ENCODE results near the gene HES4. TPM values are rescaled to one million over a fixed set of nuclear protein-coding genes. Genes with fewer than 3 reads are reported as not detected.
A peak's percentile ranks its signal among the peaks of the same experiment; 100 is the strongest.

Gene HES4
- total and polyA plus RNA-seq, 2 experiments from 2014 or later: 54.4 to 83.6 TPM

GRCh38 chr1:951364-951763 lies 48.5 kb downstream of the HES4 start:
- peaks cover 46% of the 10 kb centered on the region for H3K36me3 ChIP-seq
- DNase-seq (ENCODE audit: low read depth in 1 of 2, low spot score in 1 of 2): peak in 1 of 2 donors; percentile 45
- peak; percentile 51 for TF ChIP-seq CTCF (IDR thresholded peaks at IDR 0.05; ENCODE audit: low read depth, low read length)

DNA sequence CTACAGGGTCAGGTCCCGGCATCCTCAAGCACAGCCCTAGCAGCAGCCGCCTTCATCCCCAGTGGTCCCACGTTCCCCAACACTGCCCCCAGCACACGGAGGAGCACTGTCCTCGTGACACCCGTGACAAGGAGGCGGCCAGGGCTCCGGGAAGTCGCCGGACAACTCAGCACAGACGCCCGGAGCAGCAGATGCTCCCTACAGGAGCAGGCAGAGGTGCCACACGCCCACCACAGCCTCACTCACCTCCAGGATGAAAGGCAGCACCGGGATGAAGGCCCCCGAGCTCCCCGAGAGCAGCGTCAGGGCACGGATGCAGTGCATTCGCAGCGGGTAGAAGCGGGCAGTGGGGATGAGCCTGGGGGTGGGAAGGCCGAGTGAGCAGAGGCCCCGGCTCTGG lies 49.0 kb downstream of the HES4 start:
- Histone ChIP-seq H3K9me3 (ENCODE audit: low read depth) (no peaks in the 10 kb centered on the region), H3K36me3 (peaks cover 42% of the 10 kb centered on the region), H3K27me3 (no peaks in the 10 kb centered on the region), H3K27ac (no peak overlapping the region), H3K4me3 (no peak overlapping the region), H3K4me1 (ENCODE audit: low read depth) (no peaks in the 10 kb centered on the region)
- TF ChIP-seq CTCF (IDR thresholded peaks at IDR 0.05; ENCODE audit: low read depth, low read length): no peak
- no peak for DNase-seq (ENCODE audit: low read depth in 1 of 2, low spot score in 1 of 2)

More at GRCh38 chr1:951364-951763, 48.5 kb downstream of the HES4 start:
- Histone ChIP-seq H3K4me3 (no peak overlapping the region), H3K4me1 (ENCODE audit: low read depth) (no peaks in the 10 kb centered on the region), H3K27ac (no peak overlapping the region), H3K27me3 (no peaks in the 10 kb centered on the region), H3K9me3 (ENCODE audit: low read depth) (no peaks in the 10 kb centered on the region)

- H3K36me3 ChIP-seq: peaks cover 36% of the 10 kb centered on the region
- no peak for TF ChIP-seq CTCF (IDR thresholded peaks at IDR 0.05; ENCODE audit: low read depth, low read length)
Observed at GRCh38 chr1:950268-950667, 49.6 kb downstream of the HES4 start.

More at GRCh38 chr1:950268-950667, 49.6 kb downstream of the HES4 start:
- Histone ChIP-seq H3K27ac (no peak overlapping the region), H3K27me3 (no peaks in the 10 kb centered on the region), H3K9me3 (ENCODE audit: low read depth) (no peaks in the 10 kb centered on the region), H3K4me1 (ENCODE audit: low read depth) (no peaks in the 10 kb centered on the region), H3K4me3 (no peak overlapping the region)
- no peak for DNase-seq (ENCODE audit: low read depth in 1 of 2, low spot score in 1 of 2)

Other genes starting within 250 kb of the HES4 start
- 90.7 and 146 TPM in 2 replicates for gene SAMD11, start 76.2 kb downstream of the HES4 start, total RNA-seq
- 32.2 and 63.3 TPM in 2 replicates for gene SAMD11, start 76.2 kb downstream of the HES4 start, polyA plus RNA-seq
- gene NOC2L, start 40.8 kb downstream of the HES4 start, total RNA-seq: 98.2 and 119 TPM in 2 replicates
- gene NOC2L, start 40.8 kb downstream of the HES4 start, polyA plus RNA-seq: 95.4 and 122 TPM in 2 replicates
- 16.2 and 42.9 TPM in 2 replicates for gene KLHL17, start 39.5 kb downstream of the HES4 start, total RNA-seq
- gene KLHL17, start 39.5 kb downstream of the HES4 start, polyA plus RNA-seq: 31.5 and 40.6 TPM in 2 replicates
- 0.36 TPM in 1 of 2 replicates, not detected in the other for gene PLEKHN1, start 33.6 kb downstream of the HES4 start, total RNA-seq
- 0.60 TPM in 2 replicates for gene PLEKHN1, start 33.6 kb downstream of the HES4 start, polyA plus RNA-seq
- gene PERM1, start 18.0 kb downstream of the HES4 start, total RNA-seq: 0.49 and 1.0 TPM in 2 replicates
- 0.71 and 0.77 TPM in 2 replicates for gene PERM1, start 18.0 kb downstream of the HES4 start, polyA plus RNA-seq
- gene ISG15, start 13.4 kb upstream of the HES4 start, total RNA-seq: 73.4 and 111 TPM in 2 replicates
- gene ISG15, start 13.4 kb upstream of the HES4 start, polyA plus RNA-seq: 68.2 and 110 TPM in 2 replicates
- 95.5 and 154 TPM in 2 replicates for gene AGRN, start 20.0 kb upstream of the HES4 start, total RNA-seq
- 23.5 and 30.6 TPM in 2 replicates for gene AGRN, start 20.0 kb upstream of the HES4 start, polyA plus RNA-seq
- gene RNF223, start 74.2 kb upstream of the HES4 start, total RNA-seq: 0.33 and 1.7 TPM in 2 replicates
- gene RNF223, start 74.2 kb upstream of the HES4 start, polyA plus RNA-seq: not detected in 2 replicates
- 21.8 and 36.2 TPM in 2 replicates for gene C1orf159, start 116.0 kb upstream of the HES4 start, total RNA-seq
- 17.7 and 21.7 TPM in 2 replicates for gene C1orf159, start 116.0 kb upstream of the HES4 start, polyA plus RNA-seq
- not detected in 2 replicates for gene TTLL10, start 173.8 kb upstream of the HES4 start, total RNA-seq
- 0.31 TPM in 1 of 2 replicates, not detected in the other for gene TTLL10, start 173.8 kb upstream of the HES4 start, polyA plus RNA-seq
- gene TNFRSF18, start 206.5 kb upstream of the HES4 start, total RNA-seq: not detected in 2 replicates
- 0.39 and 0.74 TPM in 2 replicates for gene TNFRSF18, start 206.5 kb upstream of the HES4 start, polyA plus RNA-seq
- gene TNFRSF4, start 214.1 kb upstream of the HES4 start, total RNA-seq: 0.11 TPM in 1 of 2 replicates, not detected in the other
- gene TNFRSF4, start 214.1 kb upstream of the HES4 start, polyA plus RNA-seq: 0.10 TPM in 1 of 2 replicates, not detected in the other
- 139 and 148 TPM in 2 replicates for gene SDF4, start 231.9 kb upstream of the HES4 start, total RNA-seq
- 172 and 180 TPM in 2 replicates for gene SDF4, start 231.9 kb upstream of the HES4 start, polyA plus RNA-seq
- gene B3GALT6, start 232.1 kb upstream of the HES4 start, total RNA-seq: 53.1 and 58.9 TPM in 2 replicates
- gene B3GALT6, start 232.1 kb upstream of the HES4 start, polyA plus RNA-seq: 56.8 and 69.5 TPM in 2 replicates
- gene C1QTNF12, start 246.6 kb upstream of the HES4 start, total RNA-seq: 1.5 TPM in 1 of 2 replicates, not detected in the other
- gene C1QTNF12, start 246.6 kb upstream of the HES4 start, polyA plus RNA-seq: not detected in 2 replicates

Measured in cardiac muscle cell (in vitro differentiated cells and primary cell).